Measurements from ENCODE around the gene HSPA8.

- TF ChIP-seq MXI1 (IDR thresholded peaks at IDR 0.05; ENCODE audit: borderline replicate concordance, low read depth, low read length) = no peak
- TF ChIP-seq FOXA3 (CRISPR knock-in tag; IDR thresholded peaks at IDR 0.05) = no peak
- no peak for TF ChIP-seq CBX5 (CRISPR knock-in tag; IDR thresholded peaks at IDR 0.05; ENCODE audit: borderline replicate concordance)
- TF ChIP-seq POLR2A (IDR thresholded peaks at IDR 0.05; ENCODE audit: insufficient read depth in 1 of 2, low read depth in 2 of 2, low read length in 2 of 2) = no peak
- TF ChIP-seq ZNF354B (CRISPR knock-in tag; IDR thresholded peaks at IDR 0.05) = no peak
- TF ChIP-seq FUBP1 (CRISPR knock-in tag; IDR thresholded peaks at IDR 0.05; ENCODE audit: borderline replicate concordance) = no peak
Measured at GRCh38 chr11:123035831-123036230, 26.1 kb downstream of the HSPA8 start.
